Measurements from ENCODE around the gene NPC1.
"Not testable (repeated sequence)": the region's sequence is repeated elsewhere in the genome, so short reads cannot be mapped to it uniquely, and the experiment has no call there.

NPC1 gene

GRCh38 chr18:23515911-23516546 lies 70.3 kb downstream of the NPC1 start:
- peak; percentile 44 for DNase-seq

- no peak for DNase-seq
Observed at GRCh38 chr18:23512641-23513040, 73.7 kb downstream of the NPC1 start.

- not testable (repeated sequence) for DNase-seq
Observed at GRCh38 chr18:23512216-23512615, 74.1 kb downstream of the NPC1 start.

- DNase-seq: not testable (repeated sequence)
Observed at GRCh38 chr18:23510923-23511322, 75.4 kb downstream of the NPC1 start.

- no peak for DNase-seq
Observed at GRCh38 chr18:23506393-23506792, 79.9 kb downstream of the NPC1 start.

GRCh38 chr18:23504720-23505119 lies 81.6 kb downstream of the NPC1 start:
- DNase-seq: no peak

- DNase-seq: no peak
Observed at GRCh38 chr18:23503963-23504344, 82.4 kb downstream of the NPC1 start.

- DNase-seq: peak; percentile 85
Observed at GRCh38 chr18:23503038-23503962, 83.0 kb downstream of the NPC1 start, which contains the start of gene RMC1. RMC1 (plus strand) TSS chr18:23503511; CDS start chr18:23503619, 108 bp downstream.

- no peak for DNase-seq
Observed at GRCh38 chr18:23502516-23503037, 83.7 kb downstream of the NPC1 start.

- DNase-seq: no peak
Observed at GRCh38 chr18:23501626-23502025, 84.7 kb downstream of the NPC1 start.

- no peak for DNase-seq
Observed at GRCh38 chr18:23499291-23499781, 87.0 kb downstream of the NPC1 start.

GRCh38 chr18:23498877-23499276 lies 87.4 kb downstream of the NPC1 start:
- DNase-seq: peak; percentile 80

- peak; percentile 52 for DNase-seq
Observed at GRCh38 chr18:23498117-23498516, 88.2 kb downstream of the NPC1 start.

GRCh38 chr18:23495723-23496440 lies 90.4 kb downstream of the NPC1 start:
- no peak for DNase-seq

- no peak for DNase-seq
Observed at GRCh38 chr18:23494992-23495391, 91.3 kb downstream of the NPC1 start.

- DNase-seq: no peak
Observed at GRCh38 chr18:23493654-23494053, 92.7 kb downstream of the NPC1 start.

- not testable (repeated sequence) for DNase-seq
Observed at GRCh38 chr18:23489586-23489985, 96.7 kb downstream of the NPC1 start.

GRCh38 chr18:23487738-23488570 lies 98.4 kb downstream of the NPC1 start:
- DNase-seq: peak; percentile 50

GRCh38 chr18:23485386-23485785 lies 100.9 kb downstream of the NPC1 start:
- DNase-seq: no peak

- no peak for DNase-seq
Observed at GRCh38 chr18:23484561-23485182, 101.6 kb downstream of the NPC1 start.

Measured in GF-D8 (cell line).